Omental fat pad (tissue), 4 donors: ENCODE measurements around the gene VPS26C. TPM values are rescaled to one million over a fixed set of nuclear protein-coding genes. Genes with fewer than 3 reads are reported as not detected.
"Not testable (repeated sequence)": the region's sequence is repeated elsewhere in the genome, so short reads cannot be mapped to it uniquely, and the experiment has no call there.

Experiments
- ATAC-seq: fragments of 150-250 bp; one replicate; pipeline ENCODE4 v1.9.1; 2016; ENCODE audit warnings: mild to moderate bottlenecking, moderate library complexity; ENCODE audit not compliant: low FRiP score
- DNase-seq: peaks from one replicate; pipeline ENCODE4 v3.0.0-alpha.2; 2019; ENCODE audit warnings: low spot score
- CTCF ChIP-seq, 3 donors: fragments of 450-650 bp; IDR thresholded peaks; one replicate each; pipeline ENCODE4 v1.5.1; 2016 to 2017; ENCODE audit warnings: antibody characterized with exemption in 3 of 3, mild to moderate bottlenecking in 3 of 3, moderate library complexity in 2 of 3
- total RNA-seq, 4 donors: library from RNA; depleted of rRNA; stranded (reverse); fragments of >200 nt; gene quantifications; one replicate each; pipeline ENCODE4 v1.1.0, GENCODE V29; 2016

Gene VPS26C
- total RNA-seq, 4 donors from 2014 or later = 48.3 to 88.3 (median 61.1) TPM

- DNase-seq (no peak), ATAC-seq (no peak)
- no peak for TF ChIP-seq CTCF (IDR thresholded peaks at IDR 0.05)
Measured at GRCh38 chr21:37281993-37282392, 14.9 kb upstream of the VPS26C start.

GRCh38 chr21:37281579-37281978, 14.4 kb upstream of the VPS26C start:
- DNase-seq = no peak
- no peak for TF ChIP-seq CTCF (IDR thresholded peaks at IDR 0.05)
- no peak for ATAC-seq

GRCh38 chr21:37279271-37279670, 12.1 kb upstream of the VPS26C start:
- ATAC-seq, DNase-seq: not testable (repeated sequence)

GRCh38 chr21:37278199-37278598, 11.1 kb upstream of the VPS26C start:
- ATAC-seq (no peak), DNase-seq (no peak)
- no peak for TF ChIP-seq CTCF (IDR thresholded peaks at IDR 0.05)

- DNase-seq (no peak), ATAC-seq (no peak)
- no peak for TF ChIP-seq CTCF (IDR thresholded peaks at IDR 0.05)
Measured at GRCh38 chr21:37276377-37276776, 9.2 kb upstream of the VPS26C start.

GRCh38 chr21:37273911-37274690, 7.0 kb upstream of the VPS26C start:
- no peak for TF ChIP-seq CTCF (IDR thresholded peaks at IDR 0.05)
- DNase-seq (no peak), ATAC-seq (no peak)

- ATAC-seq (no peak), DNase-seq (no peak)
- no peak for TF ChIP-seq CTCF (IDR thresholded peaks at IDR 0.05)
Measured at GRCh38 chr21:37273440-37273839, 6.3 kb upstream of the VPS26C start.
